ENCODE results near the gene PLCB1. TPM values are rescaled to one million over a fixed set of nuclear protein-coding genes. Genes with fewer than 3 reads are reported as not detected.
A peak's percentile ranks its signal among the peaks of the same experiment; 100 is the strongest.

The PLCB1 gene
- total RNA-seq, 1 experiment from 2014 or later, result 6.0 TPM

DNA sequence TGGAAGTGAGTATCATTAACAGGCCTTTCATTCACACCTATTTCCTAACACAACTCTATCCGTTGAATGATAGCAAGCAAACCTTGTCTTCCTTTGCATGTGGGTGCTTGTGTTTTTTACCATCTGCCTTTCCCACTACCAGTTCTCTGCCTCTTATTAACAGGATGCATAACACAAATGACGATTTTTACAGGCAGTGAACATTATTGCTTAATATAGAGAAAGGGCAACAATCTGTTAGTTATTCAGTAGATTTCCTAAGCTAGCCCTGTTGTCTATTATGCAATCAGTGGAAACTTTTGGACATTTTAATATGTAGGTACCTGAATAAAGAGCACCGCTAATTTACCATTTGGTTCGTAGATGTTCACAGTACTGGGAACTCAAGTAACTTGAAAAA is 588.0 kb downstream of the PLCB1 start:
- Mint-ChIP-seq H3K27ac (ENCODE audit: unreplicated experiment) (no peak overlapping the region), H3K9me3 (ENCODE audit: low read depth, unreplicated experiment) (no peaks in the 10 kb centered on the region), H3K27me3 (ENCODE audit: unreplicated experiment) (peaks cover 15% of the 10 kb centered on the region), H3K4me1 (ENCODE audit: low read depth, unreplicated experiment) (no peaks in the 10 kb centered on the region), H3K36me3 (ENCODE audit: insufficient read depth, unreplicated experiment) (no peaks in the 10 kb centered on the region), H3K4me3 (ENCODE audit: low read depth, unreplicated experiment) (no peak overlapping the region)
- TF ChIP-seq, protein P1, sequence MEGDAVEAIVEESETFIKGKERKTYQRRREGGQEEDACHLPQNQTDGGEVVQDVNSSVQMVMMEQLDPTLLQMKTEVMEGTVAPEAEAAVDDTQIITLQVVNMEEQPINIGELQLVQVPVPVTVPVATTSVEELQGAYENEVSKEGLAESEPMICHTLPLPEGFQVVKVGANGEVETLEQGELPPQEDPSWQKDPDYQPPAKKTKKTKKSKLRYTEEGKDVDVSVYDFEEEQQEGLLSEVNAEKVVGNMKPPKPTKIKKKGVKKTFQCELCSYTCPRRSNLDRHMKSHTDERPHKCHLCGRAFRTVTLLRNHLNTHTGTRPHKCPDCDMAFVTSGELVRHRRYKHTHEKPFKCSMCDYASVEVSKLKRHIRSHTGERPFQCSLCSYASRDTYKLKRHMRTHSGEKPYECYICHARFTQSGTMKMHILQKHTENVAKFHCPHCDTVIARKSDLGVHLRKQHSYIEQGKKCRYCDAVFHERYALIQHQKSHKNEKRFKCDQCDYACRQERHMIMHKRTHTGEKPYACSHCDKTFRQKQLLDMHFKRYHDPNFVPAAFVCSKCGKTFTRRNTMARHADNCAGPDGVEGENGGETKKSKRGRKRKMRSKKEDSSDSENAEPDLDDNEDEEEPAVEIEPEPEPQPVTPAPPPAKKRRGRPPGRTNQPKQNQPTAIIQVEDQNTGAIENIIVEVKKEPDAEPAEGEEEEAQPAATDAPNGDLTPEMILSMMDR (IDR thresholded peaks at IDR 0.05; ENCODE audit: unreplicated experiment), result no peak
- DNase-seq, result no peak
- intact Hi-C loops (cut with micrococcal nuclease; ENCODE audit: unreplicated experiment), result loop anchor here (2.0 to 10.0 kb wide), 4 partner anchors 183 to 677 kb away; no protein-coding TSS in a partner anchor
- BruUV-seq (replicated peaks), result no TSS peak
- CTCF ChIA-PET, result interaction anchor here (2.6 kb wide), 1 partner anchor 588 kb away, joined by 7 read pairs; the partner anchor contains the start of gene PLCB1

DNA sequence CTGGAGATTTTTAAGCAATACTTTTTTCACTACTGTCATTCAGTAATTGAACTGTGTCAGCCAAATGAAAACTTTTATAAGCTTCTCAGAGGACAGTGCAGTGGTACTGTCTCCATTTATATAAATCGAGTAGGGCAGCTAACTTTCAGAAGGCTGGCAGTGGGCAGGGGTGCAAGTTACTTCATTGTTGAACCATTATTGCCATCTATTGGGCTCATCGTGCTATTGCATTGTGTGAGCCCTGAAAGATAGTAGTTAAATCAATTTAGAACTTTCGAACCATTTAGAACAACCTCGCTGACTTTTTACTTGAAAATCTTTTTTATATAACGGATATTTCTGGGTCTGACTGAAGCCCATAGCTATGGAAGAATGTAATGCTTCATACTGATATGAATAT is 589.0 kb downstream of the PLCB1 start:
- Mint-ChIP-seq H3K9me3 (ENCODE audit: low read depth, unreplicated experiment) (no peaks in the 10 kb centered on the region), H3K27ac (ENCODE audit: unreplicated experiment) (no peak overlapping the region), H3K36me3 (ENCODE audit: insufficient read depth, unreplicated experiment) (no peaks in the 10 kb centered on the region), H3K27me3 (ENCODE audit: unreplicated experiment) (peaks cover 9% of the 10 kb centered on the region), H3K4me3 (ENCODE audit: low read depth, unreplicated experiment) (no peak overlapping the region), H3K4me1 (ENCODE audit: low read depth, unreplicated experiment) (no peaks in the 10 kb centered on the region)
- CTCF ChIA-PET, result interaction anchor here (0.6 to 2.6 kb wide), 6 partner anchors 164 to 785 kb away, joined by 3 to 38 read pairs (median 6); partner anchors contain the start of gene PLCB1
- BruUV-seq (replicated peaks), result no TSS peak
- TF ChIP-seq, protein P1 (IDR thresholded peaks at IDR 0.05; ENCODE audit: unreplicated experiment), result peak; percentile 55
- intact Hi-C loops (cut with micrococcal nuclease; ENCODE audit: unreplicated experiment), result loop anchor here (1.0 to 10.0 kb wide), 5 partner anchors 184 to 785 kb away; no protein-coding TSS in a partner anchor
- peak; percentile 30 for DNase-seq

DNA sequence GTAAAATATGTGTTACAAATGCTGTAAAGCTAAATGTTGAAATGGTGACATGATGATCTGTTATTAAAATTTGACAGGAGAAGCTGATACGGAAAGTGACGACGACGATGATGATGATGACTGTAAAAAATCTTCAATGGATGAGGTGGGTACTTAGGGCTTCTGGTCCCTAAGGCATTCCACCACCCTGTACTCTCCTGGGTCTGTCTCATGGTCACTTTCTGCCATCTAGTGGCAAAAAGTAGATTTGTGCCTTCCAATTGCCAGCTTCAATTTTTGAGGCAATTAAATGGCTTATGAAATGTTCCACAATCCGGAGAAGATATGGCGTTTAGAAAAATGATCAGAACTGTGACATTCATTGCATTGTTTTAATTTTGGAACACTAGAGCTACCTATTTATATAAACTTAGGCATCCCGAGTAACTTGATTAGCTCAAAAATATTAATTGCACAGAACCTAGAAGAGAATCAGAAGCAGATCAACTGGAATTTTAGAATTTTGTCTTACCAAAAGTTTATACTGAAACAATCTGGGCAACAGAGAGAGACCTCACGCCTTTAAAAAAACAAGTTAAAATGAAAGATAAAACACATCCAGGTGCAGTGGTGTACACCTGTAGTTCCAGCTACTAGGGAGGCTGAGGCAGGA is 590.3 kb downstream of the PLCB1 start:
- no peak overlapping the region for H3K4me3 Mint-ChIP-seq (ENCODE audit: low read depth, unreplicated experiment)
- no peaks in the 10 kb centered on the region for H3K36me3 Mint-ChIP-seq (ENCODE audit: insufficient read depth, unreplicated experiment)
- peak; percentile 33 for DNase-seq
- no peak overlapping the region for H3K27ac Mint-ChIP-seq (ENCODE audit: unreplicated experiment)
- no peaks in the 10 kb centered on the region for H3K9me3 Mint-ChIP-seq (ENCODE audit: low read depth, unreplicated experiment)
- no TSS peak for BruUV-seq (replicated peaks)
- CTCF ChIA-PET, result interaction anchor here (0.6 to 2.6 kb wide), 6 partner anchors 187 to 810 kb away, joined by 3 to 38 read pairs (median 6); partner anchors contain the start of gene PLCB1
- intact Hi-C loops (cut with micrococcal nuclease; ENCODE audit: unreplicated experiment), result loop anchor here (1.0 to 10.0 kb wide), 5 partner anchors 185 to 742 kb away; no protein-coding TSS in a partner anchor
- TF ChIP-seq, protein P1 (IDR thresholded peaks at IDR 0.05; ENCODE audit: unreplicated experiment), result peak; percentile 45
- no peaks in the 10 kb centered on the region for H3K27me3 Mint-ChIP-seq (ENCODE audit: unreplicated experiment)
- no peaks in the 10 kb centered on the region for H3K4me1 Mint-ChIP-seq (ENCODE audit: low read depth, unreplicated experiment)

DNA sequence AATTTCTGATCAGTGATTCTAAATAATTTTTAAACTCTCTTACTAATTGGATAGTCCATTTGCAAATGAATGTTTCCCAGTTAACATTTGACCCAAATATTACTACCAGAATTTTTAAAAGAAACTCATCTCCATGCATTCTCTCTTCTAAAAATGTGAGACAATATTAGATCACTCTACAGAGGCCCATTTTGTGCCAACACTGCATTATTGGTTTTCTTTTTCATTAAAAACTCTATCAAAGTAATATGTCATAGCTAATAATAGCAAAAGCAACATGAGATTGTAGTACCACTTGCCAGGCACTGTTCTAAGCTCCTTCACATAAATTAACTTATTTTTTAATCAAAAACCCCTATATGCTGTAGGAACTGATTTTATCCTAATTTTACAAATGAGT is 591.2 kb downstream of the PLCB1 start:
- CTCF ChIA-PET, result no interaction called here
- BruUV-seq (replicated peaks), result no TSS peak
- H3K27ac Mint-ChIP-seq (ENCODE audit: unreplicated experiment), result no peak overlapping the region
- intact Hi-C loops (cut with micrococcal nuclease; ENCODE audit: unreplicated experiment), result loop anchor here (5.0 to 10.0 kb wide), 3 partner anchors 186 to 418 kb away; no protein-coding TSS in a partner anchor
- no peaks in the 10 kb centered on the region for H3K9me3 Mint-ChIP-seq (ENCODE audit: low read depth, unreplicated experiment)
- no peaks in the 10 kb centered on the region for H3K4me1 Mint-ChIP-seq (ENCODE audit: low read depth, unreplicated experiment)
- DNase-seq, result no peak
- TF ChIP-seq, protein P1 (IDR thresholded peaks at IDR 0.05; ENCODE audit: unreplicated experiment), result no peak
- H3K36me3 Mint-ChIP-seq (ENCODE audit: insufficient read depth, unreplicated experiment), result no peaks in the 10 kb centered on the region
- no peak overlapping the region for H3K4me3 Mint-ChIP-seq (ENCODE audit: low read depth, unreplicated experiment)
- no peaks in the 10 kb centered on the region for H3K27me3 Mint-ChIP-seq (ENCODE audit: unreplicated experiment)

Data from Calu3 (cell line).